Fibroblast of the conjunctiva (primary cell): ENCODE data around the gene GAS2L2.
"Not testable (repeated sequence)": the region's sequence is repeated elsewhere in the genome, so short reads cannot be mapped to it uniquely, and the experiment has no call there.

Source experiments
- DNase-seq: peaks from one replicate; pipeline ENCODE4 v3.0.0-alpha.2; 2010; ENCODE audit warnings: low read depth

GAS2L2 gene

DNA sequence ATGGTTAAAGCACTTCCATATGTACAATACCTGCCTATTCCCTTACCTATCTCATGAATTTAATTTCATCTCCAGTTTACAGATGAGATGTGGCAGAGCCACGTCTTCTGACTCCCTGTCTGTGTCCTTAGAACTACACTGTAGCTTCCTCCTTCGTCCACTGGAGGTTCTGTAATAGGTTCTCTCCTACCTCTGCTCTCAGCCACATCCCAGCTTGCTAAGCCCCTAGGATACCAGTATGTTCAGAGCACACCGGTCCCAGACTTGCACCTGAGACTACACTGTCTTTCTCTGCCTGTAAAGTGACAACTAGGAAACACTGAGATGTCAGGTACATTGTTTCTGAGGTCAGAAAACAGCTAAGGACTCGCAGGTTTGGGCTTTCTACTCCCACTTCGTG, 25.4 kb downstream of the GAS2L2 start:
- no peak for DNase-seq

GRCh38 chr17:35726953-35727460, 26.0 kb downstream of the GAS2L2 start:
- no peak for DNase-seq

- peak; percentile 90 for DNase-seq
Observed at GRCh38 chr17:35726127-35726952, 26.7 kb downstream of the GAS2L2 start.

GRCh38 chr17:35725802-35726126, 27.3 kb downstream of the GAS2L2 start:
- no peak for DNase-seq

GRCh38 chr17:35725058-35725457, 28.0 kb downstream of the GAS2L2 start:
- no peak for DNase-seq

GRCh38 chr17:35723735-35724134, 29.3 kb downstream of the GAS2L2 start:
- no peak for DNase-seq

- no peak for DNase-seq
Observed at GRCh38 chr17:35717475-35717874, 35.6 kb downstream of the GAS2L2 start.

DNA sequence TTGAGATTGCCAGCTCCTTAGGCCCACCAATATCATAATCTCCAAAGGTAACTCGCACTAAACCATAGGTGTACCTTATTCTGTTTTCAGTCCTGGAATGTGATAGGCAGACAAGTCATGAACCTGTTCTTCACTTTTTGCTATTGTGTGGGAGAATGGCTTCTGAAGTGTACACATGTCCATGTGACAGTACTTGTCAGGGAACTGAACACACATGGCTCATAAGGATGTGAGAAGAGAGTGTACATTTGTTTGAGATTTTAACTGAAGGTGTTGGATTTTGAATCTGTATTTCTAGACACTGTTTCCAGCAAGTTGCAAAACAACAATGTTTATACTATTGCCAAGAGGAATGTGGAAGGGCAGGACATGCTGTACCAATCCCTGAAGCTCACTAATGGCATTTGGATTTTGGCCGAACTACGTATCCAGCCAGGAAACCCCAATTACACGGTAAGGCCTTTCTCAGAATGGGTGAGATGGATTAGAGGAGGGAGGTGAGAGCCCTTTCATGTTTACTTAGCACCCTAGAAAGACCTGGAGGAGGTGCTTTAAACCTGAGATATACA, 36.1 kb downstream of the GAS2L2 start:
- DNase-seq: peak; percentile 55

DNA sequence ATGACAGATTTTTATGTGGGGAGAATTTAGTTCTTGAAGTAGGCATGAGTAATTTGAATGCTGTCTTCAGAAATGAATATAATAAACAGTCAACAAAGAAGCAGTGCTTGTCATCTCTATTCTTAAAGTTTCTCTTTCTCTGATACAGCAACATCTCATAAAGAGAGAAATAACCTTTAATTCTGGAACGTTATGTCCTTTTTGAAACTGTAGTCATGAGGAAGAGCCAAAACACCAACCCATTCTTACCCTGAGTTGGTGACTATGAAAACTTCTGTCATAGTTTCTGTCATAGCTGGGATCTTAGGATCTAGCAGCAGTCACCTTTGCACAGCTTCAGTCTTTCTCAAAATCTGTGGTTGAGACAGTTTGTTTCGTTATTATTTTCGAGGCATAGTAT, 36.9 kb downstream of the GAS2L2 start:
- no peak for DNase-seq

DNA sequence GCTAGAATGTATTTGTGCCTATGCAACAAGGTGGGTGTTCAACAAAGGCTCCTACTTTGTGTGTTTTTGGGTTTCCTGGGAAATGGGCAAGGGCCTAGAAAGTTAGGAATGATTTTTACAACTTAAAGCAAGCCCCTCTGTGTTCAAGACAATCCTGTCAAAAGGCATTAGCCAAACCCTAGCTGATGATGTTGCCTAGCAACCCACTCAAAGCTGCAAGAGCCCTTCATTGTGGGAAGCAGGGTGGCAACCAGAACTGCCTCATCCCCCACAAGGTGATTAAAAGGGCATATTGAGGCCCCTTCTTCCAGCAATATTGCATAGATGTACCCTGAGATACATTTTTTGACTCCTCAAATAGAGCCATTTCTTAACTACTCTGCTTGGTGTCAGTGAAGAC, 37.6 kb downstream of the GAS2L2 start:
- DNase-seq: no peak

GRCh38 chr17:35714988-35715387, 38.1 kb downstream of the GAS2L2 start:
- no peak for DNase-seq

- DNase-seq: peak; percentile 53
Observed at GRCh38 chr17:35713069-35713728, 39.8 kb downstream of the GAS2L2 start.

GRCh38 chr17:35710950-35711349, 42.1 kb downstream of the GAS2L2 start:
- no peak for DNase-seq

DNA sequence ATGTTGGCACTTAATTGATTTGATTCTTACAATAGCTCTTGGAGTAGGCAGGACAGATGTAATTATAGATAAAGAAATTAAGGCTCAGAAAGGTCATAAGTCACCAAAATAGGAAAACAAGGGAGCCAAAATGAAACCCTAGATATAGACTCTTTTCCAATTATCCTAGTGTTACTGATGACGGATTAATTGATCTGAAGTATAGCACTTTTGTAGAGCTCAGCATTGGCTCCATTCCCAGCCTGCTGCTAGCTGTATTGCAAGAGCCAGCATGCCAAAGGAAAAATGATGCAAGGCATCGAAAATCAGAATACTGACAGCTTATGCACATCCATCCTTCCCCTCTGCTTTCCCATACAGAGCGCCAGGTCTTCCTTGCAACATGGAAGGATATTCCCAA, 43.2 kb downstream of the GAS2L2 start:
- peak; percentile 87 for DNase-seq

- no peak for DNase-seq
Observed at GRCh38 chr17:35708951-35709350, 44.1 kb downstream of the GAS2L2 start.

- no peak for DNase-seq
Observed at GRCh38 chr17:35708149-35708548, 44.9 kb downstream of the GAS2L2 start.

DNA sequence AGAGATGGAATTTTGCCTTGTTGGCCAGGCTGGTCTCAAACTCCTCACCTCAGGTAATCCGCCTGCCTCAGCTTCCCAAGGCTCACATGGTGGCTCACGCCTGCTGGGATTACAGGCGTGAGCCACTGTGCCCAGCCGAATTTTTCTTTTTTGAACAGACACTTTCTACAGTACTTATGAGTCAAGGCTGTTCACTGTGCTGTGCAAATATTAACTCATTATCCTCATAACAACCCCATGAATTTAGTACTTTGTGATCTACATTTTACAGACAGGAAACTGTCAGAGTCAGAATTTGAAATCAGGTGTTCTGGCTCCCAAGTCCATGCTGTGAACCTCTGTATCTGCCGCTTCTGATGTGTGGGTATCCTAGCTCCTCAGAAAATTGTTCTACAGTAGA, 47.3 kb downstream of the GAS2L2 start:
- DNase-seq: no peak

DNA sequence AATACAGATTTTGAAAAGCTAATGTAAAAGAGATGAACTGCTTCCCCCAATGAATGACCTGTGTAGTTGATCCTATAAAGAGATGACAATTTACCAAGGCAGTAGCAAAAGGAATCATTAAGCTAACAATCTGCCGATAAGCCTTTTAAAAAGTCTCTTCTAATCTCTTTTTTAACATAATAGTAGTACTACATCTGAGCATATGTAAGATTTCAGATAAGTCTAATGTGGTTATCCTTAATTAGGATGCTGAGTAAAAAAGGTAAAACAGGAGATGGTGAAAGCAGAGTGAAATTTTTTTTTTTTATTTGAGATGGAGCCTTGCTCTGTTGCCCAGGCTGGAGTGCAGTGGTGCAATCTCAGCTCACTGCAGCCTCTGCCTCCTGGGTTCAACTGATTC, 47.8 kb downstream of the GAS2L2 start:
- no peak for DNase-seq

DNA sequence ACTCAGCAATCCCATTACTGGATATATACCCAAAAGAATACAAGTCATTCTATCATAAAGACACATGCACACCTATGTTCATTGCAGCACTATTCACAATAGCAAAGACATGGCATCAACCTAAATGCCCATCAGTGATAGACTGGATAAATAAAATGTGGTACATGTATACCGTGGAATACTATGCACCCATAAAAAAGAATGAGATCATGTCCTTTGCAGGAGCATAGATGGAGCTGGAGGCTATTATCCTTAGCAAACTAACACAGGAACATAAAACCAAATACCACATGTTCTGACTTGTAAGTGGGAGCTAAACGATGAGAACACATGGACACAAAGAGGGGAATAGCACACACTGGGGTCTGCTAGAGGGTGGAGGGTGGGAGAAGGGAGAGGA, 49.7 kb downstream of the GAS2L2 start:
- DNase-seq: not testable (repeated sequence)

DNA sequence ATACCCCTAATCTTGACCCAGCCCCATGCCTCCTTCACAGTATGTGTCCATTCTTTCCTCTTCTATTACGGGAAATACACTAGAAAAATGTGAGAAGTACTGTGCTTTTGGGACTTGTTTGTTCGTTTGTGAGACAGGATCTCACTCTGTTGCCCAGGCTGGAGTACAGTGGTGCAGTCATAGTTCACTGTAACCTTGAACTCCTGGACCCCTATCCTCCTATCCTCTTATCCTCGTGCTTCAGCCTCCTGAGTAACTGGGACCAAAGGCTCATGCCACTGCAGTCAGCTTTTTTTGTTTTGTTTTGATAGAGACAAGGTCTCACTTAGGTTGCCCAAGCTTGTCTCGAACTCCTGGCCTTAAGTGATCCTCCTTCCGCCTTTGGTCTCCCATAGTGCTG, 51.5 kb downstream of the GAS2L2 start:
- DNase-seq: no peak

DNA sequence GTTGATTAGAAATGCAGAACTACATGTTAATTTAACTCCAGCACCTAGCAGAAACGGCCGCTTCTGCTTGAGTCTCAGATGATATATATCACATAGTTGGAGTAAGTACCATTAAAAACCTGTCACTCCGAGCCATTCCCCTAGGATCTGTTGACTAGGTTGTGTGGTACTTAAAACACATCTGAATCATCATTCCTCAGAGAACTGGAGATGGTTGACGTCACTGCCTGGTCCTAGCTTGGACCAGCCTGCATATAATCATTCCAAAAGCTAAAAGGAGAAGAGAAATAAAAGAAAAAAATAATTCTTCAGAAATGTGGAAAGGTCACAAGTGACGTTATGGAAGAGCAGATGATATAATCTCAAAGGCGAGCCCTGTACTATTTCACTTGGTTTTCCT, 52.9 kb downstream of the GAS2L2 start:
- no peak for DNase-seq

DNA sequence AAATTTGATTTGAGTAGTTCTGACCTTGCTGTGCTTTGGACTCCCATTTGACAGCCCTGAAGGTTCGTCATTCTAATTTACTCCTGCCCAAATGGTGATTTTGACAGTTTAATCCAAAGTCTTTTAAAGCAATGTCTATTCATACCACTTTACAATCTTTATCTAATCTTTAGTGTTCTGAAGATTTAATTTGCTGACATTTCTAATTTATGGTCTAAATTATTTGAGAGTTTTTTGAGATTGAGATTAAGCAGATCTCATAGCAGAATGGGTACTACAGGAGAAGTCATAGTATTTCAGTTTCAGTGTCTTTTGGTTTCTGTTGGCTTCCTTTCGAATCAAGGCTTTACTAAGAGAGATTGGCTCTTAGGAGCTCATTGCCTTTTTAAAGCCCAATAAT, 54.2 kb downstream of the GAS2L2 start:
- no peak for DNase-seq

GRCh38 chr17:35695613-35696012, 57.4 kb downstream of the GAS2L2 start:
- DNase-seq: no peak
